Tibial nerve (tissue), 4 donors: ENCODE measurements around the gene SH2D5.

Experiments
- CTCF ChIP-seq, 5 experiments: fragments of 200-600 bp in 3 of 5; fragments of 450-650 bp in 2 of 5; sonication (generic) in 3 of 5; IDR thresholded peaks; one replicate each; pipeline ENCODE4 v1.5.1; 2016 to 2019; ENCODE audit warnings: antibody characterized with exemption in 5 of 5, mild to moderate bottlenecking in 3 of 5, moderate library complexity in 2 of 5
- EP300 ChIP-seq, 2 donors: sonication (generic); formaldehyde crosslinking; IDR thresholded peaks; one replicate each; pipeline ENCODE4 v1.6.1; 2017; ENCODE audit warnings: antibody characterized with exemption in 2 of 2, mild to moderate bottlenecking in 1 of 2
- POLR2A ChIP-seq, 2 donors: fragments of 450-650 bp; IDR thresholded peaks; one replicate each; pipeline ENCODE4 v1.6.1; 2017; ENCODE audit warnings: antibody characterized with exemption in 2 of 2, mild to moderate bottlenecking in 2 of 2, moderate library complexity in 2 of 2

DNA sequence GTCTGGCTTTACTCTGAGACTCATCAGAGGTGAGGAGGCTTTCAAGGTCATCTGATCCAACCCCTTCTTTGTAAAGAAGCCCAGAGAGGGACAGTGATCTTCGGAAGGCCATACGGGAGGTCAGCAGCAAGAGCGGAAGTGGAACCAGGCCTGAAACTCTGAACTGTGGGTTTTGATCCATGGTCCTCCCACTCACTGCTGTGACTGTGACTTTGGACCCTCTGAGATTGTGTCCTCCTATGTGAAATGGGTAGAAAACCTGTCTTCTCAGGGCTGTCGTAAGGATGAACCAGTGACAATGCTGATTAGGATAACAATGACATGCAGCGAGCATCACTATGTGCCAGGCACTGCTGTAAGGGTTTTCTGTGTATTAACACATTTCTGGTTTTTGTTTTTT, 61.6 kb downstream of the SH2D5 start:
- TF ChIP-seq EP300 (IDR thresholded peaks at IDR 0.05) (no peak), CTCF (IDR thresholded peaks at IDR 0.05) (no peak), POLR2A (IDR thresholded peaks at IDR 0.05) (no peak)
